Measurements from ENCODE around the gene ITGA1.
A peak's percentile ranks its signal among the peaks of the same experiment; 100 is the strongest.

ITGA1 gene

DNA sequence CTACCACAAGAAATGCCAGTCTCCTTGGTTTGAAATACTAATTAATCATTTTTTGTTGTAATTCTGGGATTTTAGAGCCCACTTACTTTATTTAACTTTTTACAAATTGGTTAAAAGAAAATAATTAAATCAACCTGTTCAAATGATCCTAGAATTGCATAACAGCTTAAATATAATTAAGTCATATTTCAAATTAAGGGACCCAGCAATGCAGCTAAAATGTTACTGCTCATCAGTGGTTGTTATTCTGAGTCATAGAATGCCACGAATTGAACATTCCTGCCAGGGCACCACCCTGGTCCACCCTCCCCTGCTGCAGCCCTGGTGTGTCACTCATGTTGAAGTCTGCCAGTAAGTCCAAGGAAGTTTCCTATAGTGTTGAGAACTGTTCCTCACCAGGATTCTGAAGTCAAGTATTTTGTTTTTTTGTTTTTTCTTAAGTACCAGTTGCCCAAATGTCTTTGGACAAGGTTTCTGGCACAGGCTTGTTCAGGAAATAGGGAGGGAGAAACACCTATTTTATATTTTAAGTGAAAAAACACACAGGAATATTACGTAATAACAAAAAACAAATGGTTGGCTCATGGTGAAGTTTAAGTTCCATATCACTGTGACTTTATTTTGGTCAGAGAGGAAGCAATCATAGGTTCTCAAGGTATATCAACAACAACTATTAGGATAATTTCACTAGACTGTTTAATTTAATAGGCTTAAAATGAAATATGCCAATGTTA is 4.3 kb upstream of the ITGA1 start (continued):
- no peak for TF ChIP-seq ZNF565 (CRISPR knock-in tag; conservative IDR thresholded peaks at IDR 0.05; ENCODE audit: low read depth)
- TF ChIP-seq ISL1 (CRISPR knock-in tag; IDR thresholded peaks at IDR 0.05) = peak; percentile 98
- peak; percentile 91 for TF ChIP-seq ZC3H10 (CRISPR knock-in tag; IDR thresholded peaks at IDR 0.05)
- TF ChIP-seq, protein P1, sequence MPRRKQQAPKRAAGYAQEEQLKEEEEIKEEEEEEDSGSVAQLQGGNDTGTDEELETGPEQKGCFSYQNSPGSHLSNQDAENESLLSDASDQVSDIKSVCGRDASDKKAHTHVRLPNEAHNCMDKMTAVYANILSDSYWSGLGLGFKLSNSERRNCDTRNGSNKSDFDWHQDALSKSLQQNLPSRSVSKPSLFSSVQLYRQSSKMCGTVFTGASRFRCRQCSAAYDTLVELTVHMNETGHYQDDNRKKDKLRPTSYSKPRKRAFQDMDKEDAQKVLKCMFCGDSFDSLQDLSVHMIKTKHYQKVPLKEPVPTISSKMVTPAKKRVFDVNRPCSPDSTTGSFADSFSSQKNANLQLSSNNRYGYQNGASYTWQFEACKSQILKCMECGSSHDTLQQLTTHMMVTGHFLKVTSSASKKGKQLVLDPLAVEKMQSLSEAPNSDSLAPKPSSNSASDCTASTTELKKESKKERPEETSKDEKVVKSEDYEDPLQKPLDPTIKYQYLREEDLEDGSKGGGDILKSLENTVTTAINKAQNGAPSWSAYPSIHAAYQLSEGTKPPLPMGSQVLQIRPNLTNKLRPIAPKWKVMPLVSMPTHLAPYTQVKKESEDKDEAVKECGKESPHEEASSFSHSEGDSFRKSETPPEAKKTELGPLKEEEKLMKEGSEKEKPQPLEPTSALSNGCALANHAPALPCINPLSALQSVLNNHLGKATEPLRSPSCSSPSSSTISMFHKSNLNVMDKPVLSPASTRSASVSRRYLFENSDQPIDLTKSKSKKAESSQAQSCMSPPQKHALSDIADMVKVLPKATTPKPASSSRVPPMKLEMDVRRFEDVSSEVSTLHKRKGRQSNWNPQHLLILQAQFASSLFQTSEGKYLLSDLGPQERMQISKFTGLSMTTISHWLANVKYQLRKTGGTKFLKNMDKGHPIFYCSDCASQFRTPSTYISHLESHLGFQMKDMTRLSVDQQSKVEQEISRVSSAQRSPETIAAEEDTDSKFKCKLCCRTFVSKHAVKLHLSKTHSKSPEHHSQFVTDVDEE (CRISPR knock-in tag; IDR thresholded peaks at IDR 0.05) = peak; percentile 71; the same call in 1 of the 2 replicates
- peak; percentile 86 for TF ChIP-seq ZFP3 (CRISPR knock-in tag; IDR thresholded peaks at IDR 0.05)

DNA sequence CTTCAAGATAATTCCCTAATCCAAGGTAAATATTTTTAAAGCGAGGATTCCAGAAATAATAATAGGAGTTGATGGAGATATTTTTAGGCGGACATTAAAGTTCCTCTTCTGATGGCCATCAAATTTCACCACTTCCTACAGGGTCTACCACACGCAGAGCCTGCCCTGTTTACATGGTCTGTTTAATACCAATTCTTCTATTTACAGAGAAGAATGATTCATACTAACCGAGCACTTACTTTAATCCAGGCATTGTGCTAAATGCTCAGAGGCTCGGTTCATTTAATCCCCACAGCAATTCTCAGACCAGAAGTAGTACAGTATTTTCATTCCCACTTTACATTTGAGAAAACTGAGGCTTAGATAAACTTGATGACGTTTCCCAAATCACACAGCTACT is 3.0 kb upstream of the ITGA1 start:
- ATAC-seq = no peak
- TF ChIP-seq SNAI2 (CRISPR knock-in tag; IDR thresholded peaks at IDR 0.05) = no peak
- TF ChIP-seq, protein P2, sequence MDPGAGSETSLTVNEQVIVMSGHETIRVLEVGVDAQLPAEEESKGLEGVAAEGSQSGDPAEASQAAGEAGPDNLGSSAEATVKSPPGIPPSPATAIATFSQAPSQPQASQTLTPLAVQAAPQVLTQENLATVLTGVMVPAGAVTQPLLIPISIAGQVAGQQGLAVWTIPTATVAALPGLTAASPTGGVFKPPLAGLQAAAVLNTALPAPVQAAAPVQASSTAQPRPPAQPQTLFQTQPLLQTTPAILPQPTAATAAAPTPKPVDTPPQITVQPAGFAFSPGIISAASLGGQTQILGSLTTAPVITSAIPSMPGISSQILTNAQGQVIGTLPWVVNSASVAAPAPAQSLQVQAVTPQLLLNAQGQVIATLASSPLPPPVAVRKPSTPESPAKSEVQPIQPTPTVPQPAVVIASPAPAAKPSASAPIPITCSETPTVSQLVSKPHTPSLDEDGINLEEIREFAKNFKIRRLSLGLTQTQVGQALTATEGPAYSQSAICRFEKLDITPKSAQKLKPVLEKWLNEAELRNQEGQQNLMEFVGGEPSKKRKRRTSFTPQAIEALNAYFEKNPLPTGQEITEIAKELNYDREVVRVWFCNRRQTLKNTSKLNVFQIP (CRISPR knock-in tag; IDR thresholded peaks at IDR 0.05; ENCODE audit: borderline replicate concordance, low read depth) = no peak
- no peak for TF ChIP-seq ISL1 (CRISPR knock-in tag; IDR thresholded peaks at IDR 0.05)
- TF ChIP-seq ZFP30 (CRISPR knock-in tag; IDR thresholded peaks at IDR 0.05) = no peak
- no peak for TF ChIP-seq ZNF70 (CRISPR knock-in tag; IDR thresholded peaks at IDR 0.05)
- TF ChIP-seq OSR1 (CRISPR knock-in tag; IDR thresholded peaks at IDR 0.05) = no peak
- no peak for TF ChIP-seq BACH2 (CRISPR knock-in tag; IDR thresholded peaks at IDR 0.05; ENCODE audit: borderline replicate concordance)
- no peak for TF ChIP-seq ZFP3 (CRISPR knock-in tag; IDR thresholded peaks at IDR 0.05)
- TF ChIP-seq GLIS3 (CRISPR knock-in tag; IDR thresholded peaks at IDR 0.05) = no peak
- TF ChIP-seq, protein P1 (CRISPR knock-in tag; IDR thresholded peaks at IDR 0.05) = no peak
- no peak for TF ChIP-seq TOX (CRISPR knock-in tag; IDR thresholded peaks at IDR 0.05; ENCODE audit: borderline replicate concordance)

DNA sequence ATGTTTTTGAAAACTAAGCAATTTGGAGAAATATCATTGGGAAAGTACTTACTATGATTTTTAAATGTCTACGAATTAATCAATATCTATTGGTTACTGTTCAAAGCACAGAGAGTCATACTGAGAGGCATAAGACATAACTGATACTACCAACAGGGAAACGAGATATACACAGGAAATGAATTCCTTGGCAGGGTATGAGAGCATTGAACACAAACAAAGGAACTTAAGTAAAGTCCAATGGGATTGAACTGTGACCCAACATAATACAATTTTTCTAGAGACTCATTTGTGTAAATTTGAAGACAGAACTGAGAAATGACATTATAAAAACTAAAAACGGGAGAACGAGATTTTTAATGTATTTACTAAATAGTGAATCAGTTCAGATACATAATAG is 1.3 kb upstream of the ITGA1 start:
- TF ChIP-seq ZFP30 (CRISPR knock-in tag; IDR thresholded peaks at IDR 0.05) (no peak), GLIS3 (CRISPR knock-in tag; IDR thresholded peaks at IDR 0.05) (no peak), ISL1 (CRISPR knock-in tag; IDR thresholded peaks at IDR 0.05) (no peak), ZNF8 (CRISPR knock-in tag; IDR thresholded peaks at IDR 0.05) (no peak), ZFP3 (CRISPR knock-in tag; IDR thresholded peaks at IDR 0.05) (no peak), ZNF565 (CRISPR knock-in tag; conservative IDR thresholded peaks at IDR 0.05; ENCODE audit: low read depth) (no peak), ZC3H10 (CRISPR knock-in tag; IDR thresholded peaks at IDR 0.05) (no peak), ARNTL (CRISPR knock-in tag; IDR thresholded peaks at IDR 0.05; ENCODE audit: borderline replicate concordance, low read depth) (no peak), TOX (CRISPR knock-in tag; IDR thresholded peaks at IDR 0.05; ENCODE audit: borderline replicate concordance) (no peak), BACH2 (CRISPR knock-in tag; IDR thresholded peaks at IDR 0.05; ENCODE audit: borderline replicate concordance) (no peak), SNAI2 (CRISPR knock-in tag; IDR thresholded peaks at IDR 0.05) (no peak), CSDC2 (CRISPR knock-in tag; IDR thresholded peaks at IDR 0.05) (no peak), PPARA (CRISPR knock-in tag; IDR thresholded peaks at IDR 0.05; ENCODE audit: borderline replicate concordance) (no peak)
- TF ChIP-seq, protein P3, sequence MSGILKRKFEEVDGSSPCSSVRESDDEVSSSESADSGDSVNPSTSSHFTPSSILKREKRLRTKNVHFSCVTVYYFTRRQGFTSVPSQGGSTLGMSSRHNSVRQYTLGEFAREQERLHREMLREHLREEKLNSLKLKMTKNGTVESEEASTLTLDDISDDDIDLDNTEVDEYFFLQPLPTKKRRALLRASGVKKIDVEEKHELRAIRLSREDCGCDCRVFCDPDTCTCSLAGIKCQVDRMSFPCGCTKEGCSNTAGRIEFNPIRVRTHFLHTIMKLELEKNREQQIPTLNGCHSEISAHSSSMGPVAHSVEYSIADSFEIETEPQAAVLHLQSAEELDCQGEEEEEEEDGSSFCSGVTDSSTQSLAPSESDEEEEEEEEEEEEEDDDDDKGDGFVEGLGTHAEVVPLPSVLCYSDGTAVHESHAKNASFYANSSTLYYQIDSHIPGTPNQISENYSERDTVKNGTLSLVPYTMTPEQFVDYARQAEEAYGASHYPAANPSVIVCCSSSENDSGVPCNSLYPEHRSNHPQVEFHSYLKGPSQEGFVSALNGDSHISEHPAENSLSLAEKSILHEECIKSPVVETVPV (CRISPR knock-in tag; IDR thresholded peaks at IDR 0.05) = no peak
- TF ChIP-seq, protein P2 (CRISPR knock-in tag; IDR thresholded peaks at IDR 0.05; ENCODE audit: borderline replicate concordance, low read depth) = no peak
- TF ChIP-seq, protein P4, sequence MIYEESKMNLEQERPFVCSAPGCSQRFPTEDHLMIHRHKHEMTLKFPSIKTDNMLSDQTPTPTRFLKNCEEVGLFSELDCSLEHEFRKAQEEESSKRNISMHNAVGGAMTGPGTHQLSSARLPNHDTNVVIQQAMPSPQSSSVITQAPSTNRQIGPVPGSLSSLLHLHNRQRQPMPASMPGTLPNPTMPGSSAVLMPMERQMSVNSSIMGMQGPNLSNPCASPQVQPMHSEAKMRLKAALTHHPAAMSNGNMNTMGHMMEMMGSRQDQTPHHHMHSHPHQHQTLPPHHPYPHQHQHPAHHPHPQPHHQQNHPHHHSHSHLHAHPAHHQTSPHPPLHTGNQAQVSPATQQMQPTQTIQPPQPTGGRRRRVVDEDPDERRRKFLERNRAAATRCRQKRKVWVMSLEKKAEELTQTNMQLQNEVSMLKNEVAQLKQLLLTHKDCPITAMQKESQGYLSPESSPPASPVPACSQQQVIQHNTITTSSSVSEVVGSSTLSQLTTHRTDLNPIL (CRISPR knock-in tag; IDR thresholded peaks at IDR 0.05; ENCODE audit: low read depth) = no peak
- TF ChIP-seq, protein P1 (CRISPR knock-in tag; IDR thresholded peaks at IDR 0.05) = no peak
- no peak for ATAC-seq

All from SK-N-SH treated with all-trans-retinoic acid at 6 μM for 48 hours (cell line).